Right lobe of liver (tissue), 4 donors: Measurements from ENCODE around the gene CCDC182.

Experiments
- CTCF ChIP-seq, 4 donors: fragments of 200-600 bp in 3 of 4; fragments of 450-650 bp in 1 of 4; IDR thresholded peaks; one replicate each; pipeline versions ENCODE4 v1.5.1 to v1.8.0; 2016 to 2022; ENCODE audit warnings: antibody characterized with exemption in 4 of 4, mild to moderate bottlenecking in 2 of 4
- POLR2A ChIP-seq: fragments of 450-650 bp; IDR thresholded peaks from one replicate; pipeline ENCODE4 v1.6.1; 2017; ENCODE audit warnings: antibody characterized with exemption, mild to moderate bottlenecking
- donor health status: DM: no; HTN: no; CAD: no.
- donor health status: DM: no; HTN: no; CAD: no.
- donor health status: DM: no; HTN: yes; CAD: no.

GRCh38 chr17:57740235-57740528 is 4.9 kb downstream of the CCDC182 start:
- no peak for TF ChIP-seq CTCF (IDR thresholded peaks at IDR 0.05)
- TF ChIP-seq POLR2A, result no peak
